MG63 (cell line): Measurements from ENCODE around the gene CD247. TPM values are rescaled to one million over a fixed set of nuclear protein-coding genes. Genes with fewer than 3 reads are reported as not detected.
A peak's percentile ranks its signal among the peaks of the same experiment; 100 is the strongest.

ENCODE experiments used
- DNase-seq: peaks from one replicate; pipeline ENCODE4 v3.0.0-alpha.2; 2020
- H3K27me3 ChIP-seq: fragments of 250-450 bp; sonication (Bioruptor Pico); 2 replicates; pipeline ENCODE4 v1.5.1; 2020; ENCODE audit warnings: mild to moderate bottlenecking, moderate library complexity
- H3K36me3 ChIP-seq: fragments of 250-450 bp; sonication (Bioruptor Pico); 2 replicates; pipeline ENCODE4 v1.5.1; 2020; ENCODE audit warnings: mild to moderate bottlenecking, moderate library complexity
- H3K4me3 ChIP-seq: fragments of 250-450 bp; sonication (Bioruptor Pico); 2 replicates; pipeline ENCODE4 v1.5.1; 2020; ENCODE audit warnings: mild to moderate bottlenecking, moderate library complexity
- H3K9me3 ChIP-seq: fragments of 250-450 bp; sonication (Bioruptor Pico); 2 replicates; pipeline ENCODE4 v1.5.1; 2020; ENCODE audit warnings: mild to moderate bottlenecking, moderate library complexity
- total RNA-seq: library from RNA; depleted of rRNA; stranded (reverse); fragments of >200 nt; shearing (Covaris generic); gene quantifications from 2 replicates; pipeline ENCODE4 v1.2.3, GENCODE V29; 2014; ENCODE audit warnings: low replicate concordance

Gene CD247
- total RNA-seq, 1 experiment from 2014 or later = not detected

GRCh38 chr1:167545349-167545748 lies 27.0 kb upstream of the CD247 start:
- Histone ChIP-seq H3K36me3 (no peaks in the 10 kb centered on the region), H3K27me3 (no peaks in the 10 kb centered on the region), H3K9me3 (no peaks in the 10 kb centered on the region), H3K4me3 (no peak overlapping the region)
- no peak for DNase-seq

- Histone ChIP-seq H3K4me3 (no peak overlapping the region), H3K9me3 (no peaks in the 10 kb centered on the region), H3K27me3 (no peaks in the 10 kb centered on the region), H3K36me3 (no peaks in the 10 kb centered on the region)
- DNase-seq = no peak
Measured at GRCh38 chr1:167544447-167545093, 26.2 kb upstream of the CD247 start.

GRCh38 chr1:167543199-167543990 lies 25.1 kb upstream of the CD247 start:
- H3K4me3 ChIP-seq = no peak overlapping the region
- H3K9me3 ChIP-seq = no peaks in the 10 kb centered on the region
- DNase-seq = no peak
- no peaks in the 10 kb centered on the region for H3K27me3 ChIP-seq
- H3K36me3 ChIP-seq = no peaks in the 10 kb centered on the region

- H3K9me3 ChIP-seq = no peaks in the 10 kb centered on the region
- H3K4me3 ChIP-seq = no peak overlapping the region
- H3K36me3 ChIP-seq = no peaks in the 10 kb centered on the region
- DNase-seq = no peak
- no peaks in the 10 kb centered on the region for H3K27me3 ChIP-seq
Measured at GRCh38 chr1:167542109-167543032, 24.0 kb upstream of the CD247 start.

- Histone ChIP-seq H3K9me3 (no peaks in the 10 kb centered on the region), H3K36me3 (no peaks in the 10 kb centered on the region), H3K27me3 (no peaks in the 10 kb centered on the region), H3K4me3 (no peak overlapping the region)
- DNase-seq = peak; percentile 68
Measured at GRCh38 chr1:167541610-167542009, 23.3 kb upstream of the CD247 start.

- Histone ChIP-seq H3K36me3 (no peaks in the 10 kb centered on the region), H3K9me3 (no peaks in the 10 kb centered on the region)
- DNase-seq = no peak
Measured at GRCh38 chr1:167541003-167541402, 22.7 kb upstream of the CD247 start.

GRCh38 chr1:167538657-167539056 lies 20.3 kb upstream of the CD247 start:
- H3K4me3 ChIP-seq = no peak overlapping the region
- no peaks in the 10 kb centered on the region for H3K9me3 ChIP-seq
- H3K36me3 ChIP-seq = no peaks in the 10 kb centered on the region
- H3K27me3 ChIP-seq = no peaks in the 10 kb centered on the region
- no peak for DNase-seq

More at GRCh38 chr1:167541003-167541402, 22.7 kb upstream of the CD247 start:
- H3K27me3 ChIP-seq = no peaks in the 10 kb centered on the region
- no peak overlapping the region for H3K4me3 ChIP-seq

- Histone ChIP-seq H3K9me3 (no peaks in the 10 kb centered on the region), H3K4me3 (no peak overlapping the region), H3K36me3 (no peaks in the 10 kb centered on the region), H3K27me3 (no peaks in the 10 kb centered on the region)
- peak; percentile 24 for DNase-seq
Measured at GRCh38 chr1:167533851-167534300, 15.5 kb upstream of the CD247 start.

GRCh38 chr1:167532964-167533824 lies 14.9 kb upstream of the CD247 start:
- Histone ChIP-seq H3K27me3 (peaks cover 2% of the 10 kb centered on the region), H3K9me3 (no peaks in the 10 kb centered on the region), H3K4me3 (no peak overlapping the region), H3K36me3 (no peaks in the 10 kb centered on the region)
- peak; percentile 19 for DNase-seq

- H3K9me3 ChIP-seq = no peaks in the 10 kb centered on the region
- DNase-seq = no peak
- H3K27me3 ChIP-seq = peaks cover 3% of the 10 kb centered on the region
Measured at GRCh38 chr1:167532375-167532774, 14.0 kb upstream of the CD247 start.

GRCh38 chr1:167529829-167530474 lies 11.6 kb upstream of the CD247 start:
- Histone ChIP-seq H3K9me3 (no peaks in the 10 kb centered on the region), H3K36me3 (no peaks in the 10 kb centered on the region), H3K27me3 (peaks cover 3% of the 10 kb centered on the region), H3K4me3 (no peak overlapping the region)
- no peak for DNase-seq

More at GRCh38 chr1:167532375-167532774, 14.0 kb upstream of the CD247 start:
- Histone ChIP-seq H3K36me3 (no peaks in the 10 kb centered on the region), H3K4me3 (no peak overlapping the region)

GRCh38 chr1:167528057-167528728 lies 9.9 kb upstream of the CD247 start:
- Histone ChIP-seq H3K27me3 (peaks cover 5% of the 10 kb centered on the region), H3K4me3 (no peak overlapping the region), H3K36me3 (no peaks in the 10 kb centered on the region), H3K9me3 (no peaks in the 10 kb centered on the region)
- DNase-seq = no peak

- Histone ChIP-seq H3K9me3 (peaks cover 4% of the 10 kb centered on the region; the same call in 1 of the 2 replicates), H3K36me3 (no peaks in the 10 kb centered on the region), H3K4me3 (no peak overlapping the region), H3K27me3 (peaks cover 8% of the 10 kb centered on the region)
- no peak for DNase-seq
Measured at GRCh38 chr1:167526667-167527383, 8.5 kb upstream of the CD247 start.

- no peak for DNase-seq
- peaks cover 4% of the 10 kb centered on the region; the same call in 1 of the 2 replicates for H3K9me3 ChIP-seq
- H3K27me3 ChIP-seq = peaks cover 8% of the 10 kb centered on the region
- no peaks in the 10 kb centered on the region for H3K36me3 ChIP-seq
- no peak overlapping the region for H3K4me3 ChIP-seq
Measured at GRCh38 chr1:167524651-167525050, 6.3 kb upstream of the CD247 start.
